ENCODE results near the gene SELENOW.

Gene SELENOW

DNA sequence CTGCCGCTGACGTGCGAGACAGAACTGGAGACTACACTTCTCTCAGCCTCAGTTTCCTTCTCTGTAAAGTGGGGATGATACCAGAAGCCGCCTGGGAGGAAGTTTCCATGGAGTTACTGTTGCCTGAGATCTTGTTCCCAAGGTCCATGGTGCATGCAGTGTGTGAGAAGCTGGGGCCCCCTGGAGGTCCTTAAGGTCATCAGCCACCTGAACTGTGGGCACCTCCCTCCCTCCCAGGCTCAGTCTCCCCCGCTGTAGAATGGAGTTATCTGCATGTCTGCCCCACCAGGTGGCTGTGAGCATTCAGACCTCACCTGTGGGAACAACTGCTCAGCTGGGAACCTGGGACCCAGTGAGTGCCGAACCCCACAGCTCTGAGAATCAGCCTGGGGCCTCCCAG, 45.9 kb downstream of the SELENOW start:
- no peak for DNase-seq (ENCODE audit: low spot score)

GRCh38 chr19:47826800-47827199, 48.3 kb downstream of the SELENOW start:
- DNase-seq (ENCODE audit: low spot score), result no peak

DNA sequence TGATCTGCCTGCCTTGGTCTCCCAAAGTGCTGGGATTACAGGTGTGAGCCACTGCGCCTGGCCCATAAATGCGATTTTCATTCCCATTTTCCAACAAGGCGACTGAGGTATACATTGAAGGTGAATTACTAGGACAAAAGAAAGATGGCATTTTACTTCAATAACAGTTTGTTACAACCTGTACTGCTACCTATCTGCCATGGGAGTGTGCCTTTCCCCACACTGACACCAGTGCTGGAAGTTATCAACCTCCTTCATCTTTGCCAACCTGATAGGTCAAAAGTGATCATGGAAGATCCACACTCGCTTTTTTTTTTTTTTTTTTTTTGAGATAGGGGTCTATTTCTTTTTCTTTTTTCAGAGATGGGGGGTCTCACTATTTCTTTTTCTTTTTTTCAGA, 54.2 kb downstream of the SELENOW start:
- DNase-seq (ENCODE audit: low spot score), result no peak

Data from AG08396 (cell line).